GM23338 (cell line): ENCODE data around the gene MRM2. TPM values are rescaled to one million over a fixed set of nuclear protein-coding genes. Genes with fewer than 3 reads are reported as not detected.

ENCODE experiments used
- ATAC-seq: fragments of 200-7000 bp; cut with Tn5 transposase; 3 replicates; pipeline ENCODE4 v1.9.1; 2020
- DNase-seq: peaks from one replicate; pipeline ENCODE4 v3.0.0-alpha.2; 2015; ENCODE audit warnings: low spot score
- H2AFZ ChIP-seq: fragments of 200-600 bp; sonication (generic); 2 replicates; pipeline ENCODE4 v1.8.0; 2016; ENCODE audit warnings: antibody characterized with exemption, mild to moderate bottlenecking, moderate library complexity
- H3F3A ChIP-seq: fragments of 200-600 bp; sonication (generic); replicated peaks from 2 replicates; pipeline ENCODE4 v1.8.0; 2017; ENCODE audit warnings: antibody characterized with exemption, mixed run types, low read depth
- H3K27ac ChIP-seq: fragments of 200-600 bp; sonication (generic); 2 replicates; pipeline ENCODE4 v1.6.1; 2016; ENCODE audit warnings: low read depth
- H3K27me3 ChIP-seq: fragments of 200-600 bp; sonication (generic); 2 replicates; pipeline ENCODE4 v1.8.0; 2016; ENCODE audit warnings: mild to moderate bottlenecking, mixed run types, moderate library complexity; ENCODE audit not compliant: insufficient read depth
- H3K36me3 ChIP-seq: fragments of 200-600 bp; sonication (generic); 2 replicates; pipeline ENCODE4 v1.8.0; 2016; ENCODE audit warnings: mild to moderate bottlenecking; ENCODE audit not compliant: insufficient read depth
- H3K4me1 ChIP-seq: fragments of 200-600 bp; sonication (generic); 2 replicates; pipeline ENCODE4 v1.8.0; 2016; ENCODE audit warnings: mild to moderate bottlenecking, moderate library complexity; ENCODE audit not compliant: insufficient read depth
- H3K4me2 ChIP-seq: fragments of 200-600 bp; sonication (generic); 2 replicates; pipeline ENCODE4 v1.7.1; 2017; ENCODE audit warnings: mixed run types
- H3K4me3 ChIP-seq: fragments of 200-600 bp; sonication (generic); 2 replicates; pipeline ENCODE4 v1.6.1; 2016; ENCODE audit warnings: mixed run types
- H3K79me2 ChIP-seq: fragments of 200-600 bp; sonication (generic); replicated peaks from 2 replicates; pipeline ENCODE4 v1.8.0; 2017; ENCODE audit warnings: mild to moderate bottlenecking; ENCODE audit not compliant: insufficient read depth
- H3K9me2 ChIP-seq: fragments of 200-600 bp; sonication (generic); 2 replicates; pipeline ENCODE4 v1.8.0; 2017; ENCODE audit not compliant: insufficient read depth
- H4K20me1 ChIP-seq: fragments of 200-600 bp; sonication (generic); replicated peaks from 2 replicates; pipeline ENCODE4 v1.8.0; 2017; ENCODE audit warnings: mild to moderate bottlenecking; ENCODE audit not compliant: insufficient read depth
- H3K27ac Mint-ChIP-seq: 2 replicates; pipeline ENCODE4 v1.8.0; 2020; ENCODE audit warnings: inconsistent platforms, mild to moderate bottlenecking, moderate library complexity, mixed read lengths
- H3K27me3 Mint-ChIP-seq: 3 replicates; pipeline ENCODE4 v1.8.0; 2022; ENCODE audit warnings: low read depth, mild to moderate bottlenecking, moderate library complexity, mixed read lengths, inconsistent platforms; ENCODE audit not compliant: insufficient read depth, poor library complexity
- H3K36me3 Mint-ChIP-seq: 3 replicates; pipeline ENCODE4 v1.8.0; 2021; ENCODE audit warnings: low read depth, mild to moderate bottlenecking, inconsistent platforms, moderate library complexity, mixed read lengths
- H3K4me1 Mint-ChIP-seq: 3 replicates; pipeline ENCODE4 v1.8.0; 2020; ENCODE audit warnings: mild to moderate bottlenecking, inconsistent platforms, mixed read lengths
- H3K4me3 Mint-ChIP-seq: 3 replicates; pipeline ENCODE4 v1.8.0; 2021; ENCODE audit warnings: moderate library complexity, mild to moderate bottlenecking, inconsistent platforms, mixed read lengths
- H3K9me3 Mint-ChIP-seq: 3 replicates; pipeline ENCODE4 v1.8.0; 2020; ENCODE audit warnings: moderate library complexity, mild to moderate bottlenecking, inconsistent platforms, mixed read lengths
- EZH2 ChIP-seq: fragments of 200-600 bp; sonication (generic); IDR thresholded peaks from one replicate; pipeline ENCODE4 v1.8.0; 2017; ENCODE audit warnings: antibody characterized with exemption, mild to moderate bottlenecking, low read depth; ENCODE audit not compliant: unreplicated experiment
- JUNB ChIP-seq: IDR thresholded peaks from one replicate; pipeline ENCODE4 v1.6.1; 2016; ENCODE audit warnings: antibody characterized with exemption; ENCODE audit not compliant: unreplicated experiment
- ZNF114 ChIP-seq: fragments of 250-450 bp; sonication (Bioruptor Pico); IDR thresholded peaks from 2 replicates; pipeline ENCODE4 v1.5.0; 2020; ENCODE audit warnings: mild to moderate bottlenecking, moderate library complexity
- polyA plus RNA-seq: library from polyadenylated mRNA; unstranded; fragments of >200 nt; fragmentation: Nextera tagmentation; extraction: Ambion mirVana; gene quantifications from 2 replicates; pipeline ENCODE4 v1.2.1, GENCODE V29; 2016
- total RNA-seq: library from RNA; depleted of rRNA; stranded (reverse); fragments of >200 nt; shearing (Covaris generic); gene quantifications from 2 replicates; pipeline ENCODE4 v1.2.3, GENCODE V29; 2014
- TF ChIP-seq, protein P1 (sequence below): fragments of 250-450 bp; sonication (Bioruptor Pico); IDR thresholded peaks from 2 replicates; pipeline ENCODE4 v1.5.0; 2020; ENCODE audit warnings: mild to moderate bottlenecking, moderate library complexity
- TF ChIP-seq, protein P2 (sequence below): IDR thresholded peaks from 2 replicates; pipeline ENCODE4 v1.6.1; 2016; ENCODE audit warnings: antibody characterized with exemption
- TF ChIP-seq, protein P3 (sequence below), 2 experiments: fragments of 200-600 bp in 1 of 2; sonication (generic) in 1 of 2; conservative IDR thresholded peaks; 2 replicates each; pipeline versions ENCODE4 v1.5.1 to v1.6.1; 2016 to 2017; ENCODE audit warnings: antibody characterized with exemption in 2 of 2, low read depth in 2 of 2, mild to moderate bottlenecking in 2 of 2, moderate library complexity in 1 of 2

Gene MRM2
- total and polyA plus RNA-seq, 2 experiments from 2014 or later: 30.0 to 37.8 TPM

DNA sequence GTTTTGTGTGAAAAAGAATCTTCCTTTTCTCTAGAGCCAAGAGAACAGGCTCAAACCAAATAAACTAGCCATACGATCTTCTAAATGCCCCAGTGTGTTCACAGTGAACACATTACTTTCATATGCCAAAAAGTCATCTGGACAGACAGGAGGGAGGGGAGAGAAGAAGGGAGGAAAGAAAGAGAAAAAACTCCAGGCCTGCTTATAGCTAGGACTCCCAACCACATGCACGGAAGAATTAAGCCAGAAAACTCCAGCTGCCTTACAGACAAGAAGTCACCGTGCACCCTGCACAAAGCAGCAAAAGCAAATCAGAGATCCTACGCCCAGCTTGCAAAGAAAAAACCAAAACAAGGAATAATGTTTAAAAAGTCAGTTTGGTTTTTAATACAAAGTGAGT is 37.9 kb upstream of the MRM2 start:
- H3K4me2 ChIP-seq: no peak overlapping the region
- Mint-ChIP-seq H3K4me3 (no peak overlapping the region), H3K9me3 (no peaks in the 10 kb centered on the region), H3K36me3 (no peaks in the 10 kb centered on the region), H3K4me1 (peaks cover 12% of the 10 kb centered on the region; the same call in 2 of the 3 replicates), H3K27me3 (peaks cover 8% of the 10 kb centered on the region), H3K27ac (peak overlapping the region; percentile 70; the same call in 1 of the 2 replicates)
- no peaks in the 10 kb centered on the region for H3K9me2 ChIP-seq
- H4K20me1 ChIP-seq: no peaks in the 10 kb centered on the region; the same call in 1 of the 2 replicates
- H3K36me3 ChIP-seq: no peaks in the 10 kb centered on the region
- no peaks in the 10 kb centered on the region; the same call in 1 of the 2 replicates for H3K4me1 ChIP-seq
- no peaks in the 10 kb centered on the region for H3F3A ChIP-seq
- H3K4me3 ChIP-seq: no peak overlapping the region
- H3K27ac ChIP-seq: no peak overlapping the region
- H2AFZ ChIP-seq: no peak overlapping the region
- DNase-seq (no peak), ATAC-seq (no peak)
- H3K79me2 ChIP-seq: peaks cover 31% of the 10 kb centered on the region
- H3K27me3 ChIP-seq: no peaks in the 10 kb centered on the region
- TF ChIP-seq, protein P1, sequence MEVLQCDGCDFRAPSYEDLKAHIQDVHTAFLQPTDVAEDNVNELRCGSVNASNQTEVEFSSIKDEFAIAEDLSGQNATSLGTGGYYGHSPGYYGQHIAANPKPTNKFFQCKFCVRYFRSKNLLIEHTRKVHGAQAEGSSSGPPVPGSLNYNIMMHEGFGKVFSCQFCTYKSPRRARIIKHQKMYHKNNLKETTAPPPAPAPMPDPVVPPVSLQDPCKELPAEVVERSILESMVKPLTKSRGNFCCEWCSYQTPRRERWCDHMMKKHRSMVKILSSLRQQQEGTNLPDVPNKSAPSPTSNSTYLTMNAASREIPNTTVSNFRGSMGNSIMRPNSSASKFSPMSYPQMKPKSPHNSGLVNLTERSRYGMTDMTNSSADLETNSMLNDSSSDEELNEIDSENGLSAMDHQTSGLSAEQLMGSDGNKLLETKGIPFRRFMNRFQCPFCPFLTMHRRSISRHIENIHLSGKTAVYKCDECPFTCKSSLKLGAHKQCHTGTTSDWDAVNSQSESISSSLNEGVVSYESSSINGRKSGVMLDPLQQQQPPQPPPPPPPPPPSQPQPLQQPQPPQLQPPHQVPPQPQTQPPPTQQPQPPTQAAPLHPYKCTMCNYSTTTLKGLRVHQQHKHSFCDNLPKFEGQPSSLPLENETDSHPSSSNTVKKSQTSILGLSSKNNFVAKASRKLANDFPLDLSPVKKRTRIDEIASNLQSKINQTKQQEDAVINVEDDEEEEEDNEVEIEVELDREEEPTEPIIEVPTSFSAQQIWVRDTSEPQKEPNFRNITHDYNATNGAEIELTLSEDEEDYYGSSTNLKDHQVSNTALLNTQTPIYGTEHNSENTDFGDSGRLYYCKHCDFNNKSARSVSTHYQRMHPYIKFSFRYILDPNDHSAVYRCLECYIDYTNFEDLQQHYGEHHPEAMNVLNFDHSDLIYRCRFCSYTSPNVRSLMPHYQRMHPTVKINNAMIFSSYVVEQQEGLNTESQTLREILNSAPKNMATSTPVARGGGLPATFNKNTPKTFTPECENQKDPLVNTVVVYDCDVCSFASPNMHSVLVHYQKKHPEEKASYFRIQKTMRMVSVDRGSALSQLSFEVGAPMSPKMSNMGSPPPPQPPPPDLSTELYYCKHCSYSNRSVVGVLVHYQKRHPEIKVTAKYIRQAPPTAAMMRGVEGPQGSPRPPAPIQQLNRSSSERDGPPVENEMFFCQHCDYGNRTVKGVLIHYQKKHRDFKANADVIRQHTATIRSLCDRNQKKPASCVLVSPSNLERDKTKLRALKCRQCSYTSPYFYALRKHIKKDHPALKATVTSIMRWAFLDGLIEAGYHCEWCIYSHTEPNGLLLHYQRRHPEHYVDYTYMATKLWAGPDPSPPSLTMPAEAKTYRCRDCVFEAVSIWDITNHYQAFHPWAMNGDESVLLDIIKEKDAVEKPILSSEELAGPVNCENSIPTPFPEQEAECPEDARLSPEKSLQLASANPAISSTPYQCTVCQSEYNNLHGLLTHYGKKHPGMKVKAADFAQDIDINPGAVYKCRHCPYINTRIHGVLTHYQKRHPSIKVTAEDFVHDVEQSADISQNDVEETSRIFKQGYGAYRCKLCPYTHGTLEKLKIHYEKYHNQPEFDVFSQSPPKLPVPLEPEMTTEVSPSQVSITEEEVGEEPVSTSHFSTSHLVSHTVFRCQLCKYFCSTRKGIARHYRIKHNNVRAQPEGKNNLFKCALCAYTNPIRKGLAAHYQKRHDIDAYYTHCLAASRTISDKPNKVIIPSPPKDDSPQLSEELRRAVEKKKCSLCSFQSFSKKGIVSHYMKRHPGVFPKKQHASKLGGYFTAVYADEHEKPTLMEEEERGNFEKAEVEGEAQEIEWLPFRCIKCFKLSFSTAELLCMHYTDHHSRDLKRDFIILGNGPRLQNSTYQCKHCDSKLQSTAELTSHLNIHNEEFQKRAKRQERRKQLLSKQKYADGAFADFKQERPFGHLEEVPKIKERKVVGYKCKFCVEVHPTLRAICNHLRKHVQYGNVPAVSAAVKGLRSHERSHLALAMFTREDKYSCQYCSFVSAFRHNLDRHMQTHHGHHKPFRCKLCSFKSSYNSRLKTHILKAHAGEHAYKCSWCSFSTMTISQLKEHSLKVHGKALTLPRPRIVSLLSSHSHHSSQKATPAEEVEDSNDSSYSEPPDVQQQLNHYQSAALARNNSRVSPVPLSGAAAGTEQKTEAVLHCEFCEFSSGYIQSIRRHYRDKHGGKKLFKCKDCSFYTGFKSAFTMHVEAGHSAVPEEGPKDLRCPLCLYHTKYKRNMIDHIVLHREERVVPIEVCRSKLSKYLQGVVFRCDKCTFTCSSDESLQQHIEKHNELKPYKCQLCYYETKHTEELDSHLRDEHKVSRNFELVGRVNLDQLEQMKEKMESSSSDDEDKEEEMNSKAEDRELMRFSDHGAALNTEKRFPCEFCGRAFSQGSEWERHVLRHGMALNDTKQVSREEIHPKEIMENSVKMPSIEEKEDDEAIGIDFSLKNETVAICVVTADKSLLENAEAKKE (CRISPR knock-in tag): no peak
- TF ChIP-seq JUNB: no peak
- TF ChIP-seq EZH2: no peak
- TF ChIP-seq, protein P2, sequence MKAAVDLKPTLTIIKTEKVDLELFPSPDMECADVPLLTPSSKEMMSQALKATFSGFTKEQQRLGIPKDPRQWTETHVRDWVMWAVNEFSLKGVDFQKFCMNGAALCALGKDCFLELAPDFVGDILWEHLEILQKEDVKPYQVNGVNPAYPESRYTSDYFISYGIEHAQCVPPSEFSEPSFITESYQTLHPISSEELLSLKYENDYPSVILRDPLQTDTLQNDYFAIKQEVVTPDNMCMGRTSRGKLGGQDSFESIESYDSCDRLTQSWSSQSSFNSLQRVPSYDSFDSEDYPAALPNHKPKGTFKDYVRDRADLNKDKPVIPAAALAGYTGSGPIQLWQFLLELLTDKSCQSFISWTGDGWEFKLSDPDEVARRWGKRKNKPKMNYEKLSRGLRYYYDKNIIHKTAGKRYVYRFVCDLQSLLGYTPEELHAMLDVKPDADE: no peak
- TF ChIP-seq, protein P3, sequence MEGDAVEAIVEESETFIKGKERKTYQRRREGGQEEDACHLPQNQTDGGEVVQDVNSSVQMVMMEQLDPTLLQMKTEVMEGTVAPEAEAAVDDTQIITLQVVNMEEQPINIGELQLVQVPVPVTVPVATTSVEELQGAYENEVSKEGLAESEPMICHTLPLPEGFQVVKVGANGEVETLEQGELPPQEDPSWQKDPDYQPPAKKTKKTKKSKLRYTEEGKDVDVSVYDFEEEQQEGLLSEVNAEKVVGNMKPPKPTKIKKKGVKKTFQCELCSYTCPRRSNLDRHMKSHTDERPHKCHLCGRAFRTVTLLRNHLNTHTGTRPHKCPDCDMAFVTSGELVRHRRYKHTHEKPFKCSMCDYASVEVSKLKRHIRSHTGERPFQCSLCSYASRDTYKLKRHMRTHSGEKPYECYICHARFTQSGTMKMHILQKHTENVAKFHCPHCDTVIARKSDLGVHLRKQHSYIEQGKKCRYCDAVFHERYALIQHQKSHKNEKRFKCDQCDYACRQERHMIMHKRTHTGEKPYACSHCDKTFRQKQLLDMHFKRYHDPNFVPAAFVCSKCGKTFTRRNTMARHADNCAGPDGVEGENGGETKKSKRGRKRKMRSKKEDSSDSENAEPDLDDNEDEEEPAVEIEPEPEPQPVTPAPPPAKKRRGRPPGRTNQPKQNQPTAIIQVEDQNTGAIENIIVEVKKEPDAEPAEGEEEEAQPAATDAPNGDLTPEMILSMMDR (conservative IDR thresholded peaks at IDR 0.05; ENCODE audit: low read depth in 2 of 2): no peak
- TF ChIP-seq ZNF114: no peak
